Stimulated activated CD4-positive, alpha-beta T cell treated with anti-CD3 and anti-CD28 coated beads, Interleukin-1b, Interleukin-23, amount 100 ng/mL, for 1 hour (primary cell): ENCODE data around the gene KCNH1.
"Not testable (repeated sequence)": the region's sequence is repeated elsewhere in the genome, so short reads cannot be mapped to it uniquely, and the experiment has no call there.

Experiments used
- DNase-seq, 2 donors: peaks; one replicate each; pipeline ENCODE4 v3.0.0-alpha.2; 2020; ENCODE audit warnings: low read depth in 2 of 2

KCNH1 gene

DNA sequence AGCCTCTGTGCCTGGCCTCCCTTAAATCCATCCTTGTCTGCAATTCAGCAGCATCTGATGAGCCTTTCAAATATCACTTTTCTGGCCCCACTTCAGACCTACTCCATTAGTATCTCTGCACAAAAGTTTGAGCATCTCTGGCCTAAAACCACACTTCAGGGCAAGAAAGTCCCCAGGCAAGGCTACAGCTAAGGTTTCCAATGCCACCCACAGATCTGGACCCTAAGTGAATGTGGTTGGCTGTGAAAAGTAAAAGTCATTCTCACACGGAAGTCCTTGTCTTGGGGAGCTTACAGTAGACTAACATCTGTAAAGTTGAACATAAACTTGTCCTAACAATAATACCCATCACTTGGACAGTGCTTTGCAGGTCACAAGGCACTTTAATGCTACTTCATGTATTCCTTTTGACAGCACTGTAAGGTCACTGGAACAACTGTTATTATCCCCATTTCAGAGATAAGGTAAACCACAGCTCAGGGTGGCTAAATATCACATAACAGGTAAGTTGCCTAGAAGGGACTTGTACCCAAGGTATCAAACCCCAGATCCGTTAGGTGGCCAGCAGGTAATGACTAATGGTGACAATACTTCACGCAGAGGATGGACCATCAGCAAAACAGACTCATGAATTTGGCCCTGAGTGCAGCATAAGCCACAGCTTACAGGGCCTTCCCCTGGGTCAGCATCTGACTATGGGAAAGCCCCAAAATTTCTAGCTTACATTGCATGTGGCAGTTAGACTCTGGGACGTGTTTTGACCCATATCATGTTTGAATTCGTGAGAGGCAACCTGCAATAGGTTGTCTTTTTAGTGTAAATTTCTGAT, 449.3 kb downstream of the KCNH1 start:
- no peak for DNase-seq

DNA sequence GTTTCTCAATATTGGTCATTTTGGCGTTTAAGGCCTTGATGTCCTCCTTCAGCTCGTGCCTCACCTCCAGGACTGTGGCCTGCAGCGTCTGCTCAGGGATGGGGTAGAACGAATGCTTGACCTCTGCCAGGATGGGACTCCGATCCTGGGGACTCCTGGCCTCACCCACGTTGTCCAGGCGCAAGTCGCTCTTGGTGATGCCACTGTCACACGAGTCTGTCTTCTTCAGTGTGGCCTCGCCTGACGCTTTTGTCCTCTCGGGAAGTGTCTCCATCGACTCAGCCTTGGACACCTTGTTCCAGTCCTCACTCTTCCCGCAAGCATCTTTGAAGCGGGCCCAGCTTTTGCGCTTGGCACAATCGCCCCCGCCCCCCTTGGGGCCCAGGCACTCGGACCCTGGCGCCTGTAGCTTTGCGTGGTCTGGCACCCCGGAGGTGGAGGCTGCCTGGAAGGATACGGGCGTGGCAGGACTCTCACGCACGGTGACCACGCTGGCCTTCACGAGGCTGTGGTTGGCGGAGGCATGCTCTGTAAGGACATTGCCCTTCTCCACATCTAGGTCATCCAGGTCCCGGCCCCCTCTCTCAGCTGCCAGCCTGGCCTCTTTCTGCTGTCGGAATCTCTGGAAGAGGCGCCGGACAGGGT, 450.4 kb downstream of the KCNH1 start:
- no peak for DNase-seq

DNA sequence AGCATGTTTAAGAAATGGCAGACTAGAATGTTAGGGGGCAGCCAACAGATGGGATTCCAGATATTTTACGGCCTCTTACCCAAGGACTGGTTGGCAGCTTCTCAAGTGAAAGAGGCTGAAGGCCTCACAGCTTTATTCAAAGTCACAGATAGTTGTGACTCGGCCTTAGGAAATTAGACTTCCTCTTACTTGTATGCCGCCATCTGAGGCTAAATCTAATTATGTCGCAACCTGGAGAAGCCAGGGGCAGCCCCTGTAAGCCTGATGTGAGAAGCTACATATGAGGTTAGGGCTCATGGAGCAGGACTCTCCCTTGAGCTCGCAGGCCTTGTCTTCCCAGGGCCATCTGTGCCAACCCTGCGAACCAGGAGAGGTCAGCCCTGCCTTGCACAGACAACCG, 452.8 kb downstream of the KCNH1 start:
- DNase-seq: no peak

GRCh38 chr1:210678306-210678705, 455.6 kb downstream of the KCNH1 start:
- no peak for DNase-seq

DNA sequence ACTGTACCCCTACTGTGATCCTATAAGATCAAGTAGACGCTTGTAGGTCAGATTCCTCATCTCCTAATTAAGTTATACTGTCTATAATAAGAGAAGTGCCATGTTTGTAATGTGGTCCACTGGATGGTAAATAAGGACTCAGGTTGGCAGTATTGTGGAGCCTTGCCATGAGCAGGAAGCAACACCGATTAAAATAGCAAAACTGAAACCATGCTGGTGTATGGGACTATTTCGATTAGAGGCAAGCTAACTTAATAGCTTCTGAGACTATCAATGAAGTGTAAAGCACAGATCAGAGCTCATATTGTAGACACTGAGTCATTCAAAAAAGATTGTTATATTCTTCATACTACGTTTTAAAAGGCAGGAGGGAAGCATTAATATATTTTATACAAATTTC, 456.4 kb downstream of the KCNH1 start:
- DNase-seq: no peak

- DNase-seq: no peak
These were observed 457.4 kb downstream of the KCNH1 start for GRCh38 chr1:210676539-210676938.

GRCh38 chr1:210674151-210674550, 459.8 kb downstream of the KCNH1 start:
- no peak for DNase-seq

DNA sequence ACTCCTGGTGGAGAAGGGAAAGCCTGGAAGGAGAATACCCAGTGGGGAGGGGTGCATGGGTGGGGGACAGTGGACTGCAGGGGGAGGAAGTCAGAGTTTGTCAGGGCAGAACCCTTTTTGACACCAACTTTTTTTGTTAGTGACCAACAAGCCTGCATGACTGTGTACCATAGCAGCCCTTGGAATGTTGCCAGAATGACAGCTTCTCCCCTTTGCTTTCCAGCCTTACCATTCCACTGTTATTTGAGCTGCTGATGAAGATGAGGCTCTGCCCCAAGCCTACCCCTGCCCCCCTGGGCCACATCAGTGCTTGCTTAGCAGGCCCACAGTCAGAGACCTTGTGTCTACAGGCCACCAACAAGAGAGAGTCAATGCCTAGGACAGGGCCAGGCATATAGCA, 464.0 kb downstream of the KCNH1 start:
- no peak for DNase-seq

DNA sequence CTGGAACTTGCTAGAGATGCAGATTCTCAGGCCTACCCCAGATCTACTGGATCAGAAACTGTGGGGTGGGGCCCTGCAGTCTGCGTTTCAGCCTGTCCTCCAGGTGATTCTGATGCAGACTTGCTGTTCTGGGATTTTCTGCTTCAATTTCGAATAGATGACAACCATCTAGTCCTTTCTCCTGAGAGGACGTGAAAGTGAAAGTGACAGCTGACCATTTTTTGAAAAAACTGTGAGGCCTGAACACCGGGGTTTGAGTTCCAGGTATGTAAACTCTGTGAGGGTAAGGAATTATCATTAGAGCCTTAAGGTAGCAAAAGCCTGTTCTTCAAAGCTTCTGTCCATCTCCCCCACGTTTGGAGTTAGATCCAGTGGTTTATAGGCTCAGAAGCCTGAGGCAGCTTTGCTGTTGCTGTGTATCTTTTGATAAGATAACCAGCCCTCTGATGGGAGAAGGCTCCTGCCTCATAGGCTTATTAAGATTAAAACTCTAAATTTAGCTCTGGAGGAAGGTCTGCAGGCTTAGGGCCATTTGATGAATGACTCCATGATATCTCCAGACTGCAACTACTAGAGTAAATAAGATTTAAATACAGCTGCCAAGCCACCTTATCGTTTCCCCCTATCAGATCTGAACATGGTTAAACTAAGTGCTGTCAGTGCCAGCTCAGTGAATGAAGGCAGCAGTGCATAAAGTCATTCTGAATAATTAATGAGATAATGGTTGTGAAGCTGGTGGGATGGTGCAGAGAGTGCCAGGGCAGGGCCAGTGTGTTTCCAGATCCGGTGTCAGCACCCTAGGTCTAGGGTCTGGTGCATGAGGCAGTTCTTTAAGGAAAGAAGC, 470.0 kb downstream of the KCNH1 start:
- no peak for DNase-seq

- no peak for DNase-seq
These were observed 471.5 kb downstream of the KCNH1 start for GRCh38 chr1:210662291-210663050.

- not testable (repeated sequence) for DNase-seq
These were observed 472.4 kb downstream of the KCNH1 start for GRCh38 chr1:210661520-210661919.

GRCh38 chr1:210657806-210658205, 476.1 kb downstream of the KCNH1 start:
- DNase-seq: no peak

- no peak for DNase-seq
These were observed 478.4 kb downstream of the KCNH1 start for GRCh38 chr1:210655511-210655910.

DNA sequence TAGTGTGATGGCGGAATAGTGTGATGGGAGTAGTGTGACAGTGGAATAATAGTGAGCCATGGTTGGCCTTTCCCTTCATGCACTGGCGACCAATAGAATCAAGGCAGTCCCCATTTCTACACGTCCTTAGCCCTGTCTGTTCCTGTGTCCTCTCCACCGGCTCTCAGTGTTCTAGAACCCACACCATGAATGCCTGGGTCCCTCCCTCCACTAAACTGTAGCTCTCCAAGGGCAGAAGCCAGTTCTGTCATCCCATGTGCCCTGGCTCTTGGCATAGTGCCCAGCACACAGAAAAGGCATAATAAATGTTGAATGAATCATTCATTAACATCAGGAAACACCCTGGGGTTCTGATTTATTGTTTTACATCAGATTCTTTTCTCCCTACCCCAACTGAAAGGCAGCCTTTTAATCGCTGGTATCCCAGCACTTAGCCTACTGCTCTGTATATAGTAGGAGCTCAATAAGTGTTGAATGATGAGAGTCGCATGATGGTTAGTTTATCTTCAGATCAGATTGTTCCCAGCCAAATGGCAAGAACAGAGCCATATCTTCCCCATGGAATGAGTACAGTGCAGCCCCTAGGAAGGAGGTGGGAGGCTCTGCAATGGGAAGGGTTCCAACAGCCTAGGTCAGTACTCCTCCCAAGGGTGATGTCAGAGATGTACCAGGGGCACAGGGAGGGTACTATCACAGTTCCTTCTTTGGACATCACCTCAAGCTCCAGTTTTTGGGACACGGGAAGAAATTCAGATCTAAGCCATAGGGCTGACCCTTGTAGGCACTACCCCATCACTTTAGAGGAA, 479.6 kb downstream of the KCNH1 start:
- no peak for DNase-seq

DNA sequence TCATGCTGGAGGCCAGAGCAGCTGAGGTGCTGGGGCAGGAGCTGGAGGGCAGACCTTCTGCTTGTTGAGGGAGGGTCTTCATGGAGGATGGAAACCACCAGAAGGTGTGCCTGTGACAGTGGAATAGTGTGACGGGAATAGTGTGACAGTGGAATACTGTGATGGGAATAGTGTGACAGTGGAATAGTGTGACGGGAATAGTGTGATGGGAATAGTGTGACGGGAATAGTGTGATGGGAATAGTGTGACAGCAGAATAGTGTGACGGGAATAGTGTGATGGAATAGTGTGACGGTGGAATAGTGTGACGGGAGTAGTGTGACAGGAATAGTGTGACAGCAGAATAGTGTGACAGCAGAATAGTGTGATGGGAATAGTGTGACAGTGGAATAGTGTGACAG, 480.2 kb downstream of the KCNH1 start:
- DNase-seq: no peak

GRCh38 chr1:210652329-210652954, 481.5 kb downstream of the KCNH1 start:
- no peak for DNase-seq

DNA sequence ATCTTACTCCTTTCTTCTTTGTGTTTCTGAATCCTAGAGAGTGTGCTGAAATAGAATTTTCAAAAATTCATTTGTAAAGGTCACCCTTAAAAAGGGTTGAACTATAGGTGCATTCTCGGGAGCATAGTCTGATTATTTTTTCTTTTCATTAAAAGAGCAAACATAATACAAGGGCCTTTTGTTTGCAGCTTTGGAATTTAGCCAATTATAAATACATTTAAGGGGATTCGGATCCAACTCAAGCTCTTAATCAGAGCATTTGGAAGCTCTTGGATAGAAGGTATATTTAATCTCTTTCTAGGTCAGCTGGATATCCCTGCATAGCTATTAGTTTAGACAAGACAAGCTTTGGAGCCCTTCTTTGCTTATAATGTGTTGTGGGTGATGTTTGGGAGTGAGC, 483.5 kb downstream of the KCNH1 start:
- DNase-seq: no peak

GRCh38 chr1:210648588-210649269, 485.2 kb downstream of the KCNH1 start:
- no peak for DNase-seq

DNA sequence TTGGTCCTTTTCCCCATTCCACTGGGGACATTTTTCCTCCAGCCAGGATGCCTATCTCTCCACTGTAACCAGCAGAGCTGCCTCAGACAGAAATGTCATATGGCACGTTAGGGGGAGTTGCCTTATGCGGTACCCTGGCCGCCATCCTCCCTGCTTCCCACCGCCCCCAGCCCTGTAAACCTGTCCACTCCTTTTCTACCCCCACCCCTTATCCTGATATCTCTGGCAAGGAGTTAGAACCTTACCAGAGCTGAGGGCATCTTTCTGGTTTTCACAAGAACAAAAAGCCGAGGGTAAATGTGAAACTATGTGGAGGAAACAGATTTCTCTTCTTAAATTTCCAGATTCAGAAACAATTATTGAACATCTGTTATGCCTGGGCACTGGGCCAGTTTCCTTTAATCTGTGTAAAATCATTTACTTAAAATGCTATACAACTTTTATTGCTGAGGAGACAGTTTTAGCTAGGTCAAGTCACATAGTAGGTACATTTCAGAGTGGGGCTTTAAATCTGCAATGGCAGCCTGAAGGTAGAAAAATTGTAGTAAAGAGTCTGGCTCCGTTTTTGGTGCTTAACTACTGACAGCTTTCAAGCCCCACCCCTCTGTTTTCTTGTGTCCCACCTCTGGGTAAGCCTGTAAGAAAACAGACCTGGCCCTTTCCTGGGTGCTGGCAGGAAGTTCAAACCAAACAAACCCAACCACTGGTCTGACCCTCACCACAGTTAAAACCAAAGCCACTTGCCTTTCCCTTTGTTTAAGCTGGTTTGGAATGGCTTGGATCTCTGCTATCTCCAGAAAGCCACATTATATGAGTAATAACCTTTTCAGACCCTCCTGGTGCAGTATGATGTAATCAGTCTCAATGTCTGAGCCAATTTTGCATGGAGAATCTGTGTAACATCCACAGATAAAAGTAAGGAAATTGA, 486.3 kb downstream of the KCNH1 start:
- no peak for DNase-seq
